ENCODE results near the gene CERKL.

Gene CERKL

DNA sequence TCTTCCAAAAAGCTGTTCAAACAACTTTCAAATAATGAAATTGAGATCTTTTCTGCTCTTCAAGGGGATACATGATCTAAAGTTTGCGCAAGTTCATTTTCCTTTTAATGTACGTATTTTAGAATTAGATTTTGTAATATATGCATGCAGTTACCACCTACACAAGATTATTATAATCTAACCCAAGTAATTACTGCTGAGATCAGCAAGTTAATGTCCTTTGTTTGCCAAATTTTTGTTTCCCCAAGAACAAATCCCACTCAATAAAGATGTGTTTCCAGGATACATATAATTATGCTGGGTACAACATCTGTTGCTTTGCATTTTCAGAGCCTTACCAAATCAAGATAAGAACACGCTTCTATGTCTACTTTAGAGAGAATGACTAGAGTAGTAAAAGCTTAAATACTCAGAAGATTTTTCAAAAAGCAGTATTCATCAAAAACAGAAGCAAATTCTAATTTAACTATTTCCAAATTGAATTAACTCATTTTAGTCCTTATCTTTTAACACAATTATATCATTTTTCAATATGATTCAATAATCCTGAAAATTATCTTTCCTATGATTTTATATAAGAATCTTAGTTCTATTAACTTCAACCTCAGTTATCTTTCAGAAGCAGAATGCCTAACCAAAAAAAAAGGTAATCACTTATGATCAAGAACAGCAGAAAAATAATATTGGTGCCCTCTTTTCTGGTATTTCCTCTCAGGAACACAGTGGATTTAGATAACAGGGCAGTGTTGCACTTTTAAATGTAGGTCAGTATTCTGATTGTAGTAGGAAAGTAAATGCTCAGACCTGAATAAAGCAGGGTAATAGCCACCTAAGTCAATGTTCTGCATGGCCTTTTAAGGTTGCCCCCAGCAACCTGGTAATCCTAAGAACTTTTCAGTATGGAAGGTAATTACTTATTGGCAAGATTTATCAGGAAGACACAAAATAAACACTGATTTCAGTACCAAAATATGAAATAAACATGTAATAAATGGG, 28.0 kb downstream of the CERKL start:
- TF ChIP-seq, protein P1, sequence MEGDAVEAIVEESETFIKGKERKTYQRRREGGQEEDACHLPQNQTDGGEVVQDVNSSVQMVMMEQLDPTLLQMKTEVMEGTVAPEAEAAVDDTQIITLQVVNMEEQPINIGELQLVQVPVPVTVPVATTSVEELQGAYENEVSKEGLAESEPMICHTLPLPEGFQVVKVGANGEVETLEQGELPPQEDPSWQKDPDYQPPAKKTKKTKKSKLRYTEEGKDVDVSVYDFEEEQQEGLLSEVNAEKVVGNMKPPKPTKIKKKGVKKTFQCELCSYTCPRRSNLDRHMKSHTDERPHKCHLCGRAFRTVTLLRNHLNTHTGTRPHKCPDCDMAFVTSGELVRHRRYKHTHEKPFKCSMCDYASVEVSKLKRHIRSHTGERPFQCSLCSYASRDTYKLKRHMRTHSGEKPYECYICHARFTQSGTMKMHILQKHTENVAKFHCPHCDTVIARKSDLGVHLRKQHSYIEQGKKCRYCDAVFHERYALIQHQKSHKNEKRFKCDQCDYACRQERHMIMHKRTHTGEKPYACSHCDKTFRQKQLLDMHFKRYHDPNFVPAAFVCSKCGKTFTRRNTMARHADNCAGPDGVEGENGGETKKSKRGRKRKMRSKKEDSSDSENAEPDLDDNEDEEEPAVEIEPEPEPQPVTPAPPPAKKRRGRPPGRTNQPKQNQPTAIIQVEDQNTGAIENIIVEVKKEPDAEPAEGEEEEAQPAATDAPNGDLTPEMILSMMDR (IDR thresholded peaks at IDR 0.05), result no peak

GRCh38 chr2:181627545-181627944, 29.4 kb downstream of the CERKL start:
- TF ChIP-seq, protein P1 (IDR thresholded peaks at IDR 0.05), result no peak

DNA sequence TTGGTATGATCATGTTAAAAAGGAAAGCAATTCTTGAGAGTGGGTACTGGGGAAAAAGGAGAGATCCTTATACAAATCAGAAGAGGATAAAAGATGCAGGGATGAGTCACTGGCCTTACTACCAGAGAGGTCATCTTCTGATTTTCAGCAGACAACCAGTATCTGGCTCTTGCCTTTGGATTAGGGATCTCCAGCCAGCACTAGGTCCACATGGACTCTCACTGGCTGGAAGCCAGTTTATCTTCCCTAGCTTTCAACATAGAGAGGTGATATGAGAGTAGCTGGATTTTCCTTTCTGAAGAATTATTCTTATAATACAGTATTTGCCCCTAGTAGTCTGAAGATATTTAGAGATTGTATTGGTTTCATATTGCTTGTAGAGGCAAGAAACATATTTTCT, 30.2 kb downstream of the CERKL start:
- TF ChIP-seq, protein P1 (IDR thresholded peaks at IDR 0.05), result no peak

DNA sequence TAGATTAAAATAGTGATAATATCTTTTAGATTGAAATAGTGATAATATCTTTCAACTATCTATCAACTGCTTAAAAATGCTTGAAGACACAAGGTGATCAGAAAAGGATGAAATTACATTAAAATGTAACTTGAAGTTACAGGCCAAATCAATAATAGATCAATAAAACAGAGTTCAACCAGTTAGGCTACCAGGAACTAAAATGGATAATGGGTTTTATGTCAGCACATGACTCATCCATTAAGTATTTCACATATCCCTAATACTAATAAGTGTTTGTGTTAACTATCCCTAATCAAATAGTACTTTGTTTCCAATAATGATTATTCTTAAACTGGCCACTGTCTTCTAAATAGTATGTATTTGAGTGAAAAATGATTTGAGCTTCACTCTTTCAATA, 33.7 kb downstream of the CERKL start:
- TF ChIP-seq, protein P1 (IDR thresholded peaks at IDR 0.05), result no peak

- TF ChIP-seq, protein P1 (IDR thresholded peaks at IDR 0.05), result no peak
These were observed 35.0 kb downstream of the CERKL start for GRCh38 chr2:181621779-181622490.

GRCh38 chr2:181619516-181619915, 37.4 kb downstream of the CERKL start:
- TF ChIP-seq, protein P1 (IDR thresholded peaks at IDR 0.05), result no peak

GRCh38 chr2:181616715-181617114, 40.2 kb downstream of the CERKL start:
- TF ChIP-seq, protein P1 (IDR thresholded peaks at IDR 0.05), result no peak

Measured in LNCAP (cell line).